CD4-positive, alpha-beta T cell (primary cell): Measurements from ENCODE around the gene HEPACAM. TPM values are rescaled to one million over a fixed set of nuclear protein-coding genes. Genes with fewer than 3 reads are reported as not detected.

ENCODE experiments used
- ATAC-seq: fragments of 200-7000 bp; cut with Tn5 transposase; one replicate; pipeline ENCODE4 v1.10.0; 2022; ENCODE audit warnings: mild to moderate bottlenecking; ENCODE audit not compliant: poor library complexity
- CTCF ChIA-PET: fragments of 350-600 bp; sonication (Branson Sonifier 250); formaldehyde crosslinking; loops from one replicate; lab custom pipeline; 2021; ENCODE audit warnings: antibody characterized with exemption, inconsistent platforms; lab: Charles Lee
- POLR2A ChIA-PET: fragments of 350-600 bp; sonication (Branson Sonifier 250); formaldehyde crosslinking; loops from one replicate; lab custom pipeline; 2021; ENCODE audit warnings: antibody characterized with exemption, inconsistent platforms; lab: Charles Lee
- DNase-seq, 14 experiments: peaks; one replicate each; pipeline ENCODE4 v3.0.0-alpha.2; 2013 to 2020; ENCODE audit warnings: mixed read lengths in 2 of 14
- H3K27ac ChIP-seq, 2 donors: one replicate each; pipeline versions ENCODE4 v1.5.1 to v1.7.0; 2013; ENCODE audit warnings: low read length in 2 of 2, low read depth in 1 of 2, mild to moderate bottlenecking in 1 of 2
- H3K27me3 ChIP-seq, 2 experiments: 1 replicate in 1 of 2; 2 replicates in 1 of 2; pipeline versions ENCODE4 v1.6.1 to v1.7.0; 2013; ENCODE audit warnings: low read length in 2 of 2, control low read depth in 1 of 2, mild to moderate bottlenecking in 1 of 2, moderate library complexity in 1 of 2; ENCODE audit not compliant: insufficient read depth in 2 of 2, control insufficient read depth in 1 of 2
- H3K36me3 ChIP-seq: one replicate; pipeline ENCODE4 v1.6.1; 2013; ENCODE audit warnings: low read length, control low read depth; ENCODE audit not compliant: insufficient read depth
- H3K4me1 ChIP-seq: one replicate; pipeline ENCODE4 v1.6.1; 2013; ENCODE audit warnings: low read length, control low read depth; ENCODE audit not compliant: insufficient read depth
- H3K4me3 ChIP-seq: one replicate; pipeline ENCODE4 v1.5.1; 2013; ENCODE audit warnings: mild to moderate bottlenecking, low read length, moderate library complexity
- H3K9me3 ChIP-seq, 2 experiments: 1 replicate in 1 of 2; 2 replicates in 1 of 2; pipeline versions ENCODE4 v1.6.1 to v1.7.0; 2013; ENCODE audit warnings: low read length in 2 of 2, mild to moderate bottlenecking in 2 of 2, control low read depth in 1 of 2, moderate library complexity in 1 of 2; ENCODE audit not compliant: control insufficient read depth in 1 of 2, insufficient read depth in 1 of 2
- H3K27ac Mint-ChIP-seq: one replicate; pipeline ENCODE4 v1.8.0; 2020; ENCODE audit warnings: mixed read lengths
- H3K27me3 Mint-ChIP-seq: one replicate; pipeline ENCODE4 v1.8.0; 2021; ENCODE audit warnings: mixed read lengths
- H3K36me3 Mint-ChIP-seq: one replicate; pipeline ENCODE4 v1.8.0; 2021; ENCODE audit warnings: low read depth, mixed read lengths
- H3K4me1 Mint-ChIP-seq: one replicate; pipeline ENCODE4 v1.8.0; 2021; ENCODE audit warnings: low read depth, mixed read lengths
- H3K4me3 Mint-ChIP-seq: one replicate; pipeline ENCODE4 v1.8.0; 2020; ENCODE audit warnings: mild to moderate bottlenecking, mixed read lengths
- H3K9me3 Mint-ChIP-seq: one replicate; pipeline ENCODE4 v1.8.0; 2020; ENCODE audit warnings: mixed read lengths
- CTCF ChIP-seq: fragments of 200-600 bp; IDR thresholded peaks from one replicate; pipeline ENCODE4 v1.8.0; 2022; ENCODE audit warnings: antibody characterized with exemption, mild to moderate bottlenecking
- intact Hi-C, 2 experiments: fragments of 100-400 bp; cut with DNase I in 1 of 2; cut with micrococcal nuclease in 1 of 2; formaldehyde crosslinking; loops; one replicate each; pipeline versions ENCODE4 v1.15.1 to v1.9.0; 2023 to 2025; cut with DNase I, micrococcal nuclease
- polyA plus RNA-seq, 2 donors: library from polyadenylated mRNA; unstranded; fragments of 120-200 nt; gene quantifications; one replicate each; pipeline ENCODE4 v1.2.1, GENCODE V29; 2013
- total RNA-seq, 174 experiments: library from RNA in 2 of 174; stranded (reverse) in 2 of 174; gene quantifications; one replicate each; pipeline ENCODE4 v1.2.3 and lab custom pipeline; 2021 to 2026

HEPACAM gene, protein sequence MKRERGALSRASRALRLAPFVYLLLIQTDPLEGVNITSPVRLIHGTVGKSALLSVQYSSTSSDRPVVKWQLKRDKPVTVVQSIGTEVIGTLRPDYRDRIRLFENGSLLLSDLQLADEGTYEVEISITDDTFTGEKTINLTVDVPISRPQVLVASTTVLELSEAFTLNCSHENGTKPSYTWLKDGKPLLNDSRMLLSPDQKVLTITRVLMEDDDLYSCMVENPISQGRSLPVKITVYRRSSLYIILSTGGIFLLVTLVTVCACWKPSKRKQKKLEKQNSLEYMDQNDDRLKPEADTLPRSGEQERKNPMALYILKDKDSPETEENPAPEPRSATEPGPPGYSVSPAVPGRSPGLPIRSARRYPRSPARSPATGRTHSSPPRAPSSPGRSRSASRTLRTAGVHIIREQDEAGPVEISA
- total RNA-seq (not detected), total RNA-seq (lab: John Stamatoyannopoulos, UW) (0 to 0.14 (median 0) reads per million in 172 experiments)
- polyA plus RNA-seq (2013, experiment 1 of 2): not detected
- not detected for polyA plus RNA-seq (2013, experiment 2 of 2)

- ATAC-seq: no peak
- POLR2A ChIA-PET: no interaction called here
- no peak within 1 kb of the TSS for H3K27ac Mint-ChIP-seq
- CTCF ChIA-PET: no interaction called here
- no peak within 1 kb of the TSS for H3K4me3 Mint-ChIP-seq
- H3K9me3 Mint-ChIP-seq: no peaks in the 10 kb centered on the region
- no peaks in the 10 kb centered on the region for H3K4me1 ChIP-seq
- H3K27me3 Mint-ChIP-seq: no peaks in the 10 kb centered on the region
- TF ChIP-seq CTCF: no peak
- no peaks in the 10 kb centered on the region for H3K9me3 ChIP-seq
- H3K27ac ChIP-seq: no peak within 1 kb of the TSS
- H3K36me3 Mint-ChIP-seq: no peaks in the 10 kb centered on the region
- H3K4me3 ChIP-seq: no peak within 1 kb of the TSS
- no peak for DNase-seq
- intact Hi-C loops: no loop called here
- no peaks in the 10 kb centered on the region for H3K27me3 ChIP-seq
- peaks cover under 1% of the 10 kb centered on the region for H3K4me1 Mint-ChIP-seq
- H3K36me3 ChIP-seq: no peaks in the 10 kb centered on the region
Observed at GRCh38 chr11:124935548-124936514, at the start of gene HEPACAM. Gene HEPACAM, minus strand, starts transcription at chr11:124936047. Its CDS starts 41 bp downstream, at chr11:124936006.

DNA sequence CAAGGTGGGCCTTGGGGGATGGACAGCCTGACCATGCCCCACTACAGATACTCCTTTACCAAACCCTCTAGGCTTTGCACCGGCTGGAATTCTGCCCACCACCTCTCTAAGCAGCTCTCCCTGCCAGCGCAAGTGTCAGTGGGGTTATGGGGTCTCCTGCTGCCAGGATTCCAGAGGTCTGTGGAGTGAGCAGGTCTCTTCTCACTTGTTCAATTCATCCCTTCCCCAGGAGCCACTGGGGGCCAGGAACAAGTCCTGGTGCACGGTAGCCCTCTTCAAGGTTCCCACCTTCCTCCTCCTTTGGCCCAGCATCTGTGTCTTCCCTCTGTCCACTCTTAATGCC, 48.6 kb upstream of the HEPACAM start:
- Mint-ChIP-seq H3K4me3 (no peak overlapping the region), H3K27me3 (no peaks in the 10 kb centered on the region), H3K36me3 (peaks cover 92% of the 10 kb centered on the region), H3K27ac (no peak overlapping the region), H3K9me3 (peaks cover 11% of the 10 kb centered on the region), H3K4me1 (no peaks in the 10 kb centered on the region)
- ATAC-seq (no peak), DNase-seq (no peak)
- ChIA-PET CTCF (no interaction called here), POLR2A (no interaction called here)
- no peaks in the 10 kb centered on the region for H3K27me3 ChIP-seq
- H3K36me3 ChIP-seq: no peaks in the 10 kb centered on the region
- H3K4me3 ChIP-seq: no peak overlapping the region
- H3K27ac ChIP-seq: no peak overlapping the region
- intact Hi-C loops: no loop called here
- no peaks in the 10 kb centered on the region for H3K4me1 ChIP-seq
- peaks cover 4 to 15% of the 10 kb centered on the region in 2 experiments for H3K9me3 ChIP-seq
- no peak for TF ChIP-seq CTCF

- DNase-seq (no peak), ATAC-seq (no peak)
- Mint-ChIP-seq H3K27me3 (no peaks in the 10 kb centered on the region), H3K9me3 (peaks cover 12% of the 10 kb centered on the region), H3K27ac (no peak overlapping the region), H3K36me3 (peaks cover 93% of the 10 kb centered on the region), H3K4me1 (no peaks in the 10 kb centered on the region), H3K4me3 (no peak overlapping the region)
- POLR2A ChIA-PET: no interaction called here
- H3K4me3 ChIP-seq: no peak overlapping the region
- no peaks in the 10 kb centered on the region for H3K4me1 ChIP-seq
- H3K27ac ChIP-seq: no peak overlapping the region
- CTCF ChIA-PET: no interaction called here
- H3K9me3 ChIP-seq: peaks cover 4 to 15% of the 10 kb centered on the region in 2 experiments
- TF ChIP-seq CTCF: no peak
- no peaks in the 10 kb centered on the region for H3K36me3 ChIP-seq
- intact Hi-C loops: no loop called here
- H3K27me3 ChIP-seq: no peaks in the 10 kb centered on the region
Observed at GRCh38 chr11:124983674-124984511, 48.0 kb upstream of the HEPACAM start.
